GM18861 (cell line): Measurements from ENCODE around the gene SRCAP.
A peak's percentile ranks its signal among the peaks of the same experiment; 100 is the strongest.

Source experiments
- ATAC-seq: cut with Tn5 transposase; IDR thresholded peaks from one replicate; pipeline ENCODE4 v1.9.1; 2021; ENCODE audit not compliant: unreplicated experiment

The SRCAP gene

GRCh38 chr16:30773826-30774225, 74.9 kb downstream of the SRCAP start:
- ATAC-seq = no peak

- ATAC-seq = no peak
These were observed 75.6 kb downstream of the SRCAP start for GRCh38 chr16:30774367-30775130.

GRCh38 chr16:30775131-30775391, 76.1 kb downstream of the SRCAP start:
- no peak for ATAC-seq

- peak; percentile 57 for ATAC-seq
These were observed 76.6 kb downstream of the SRCAP start for GRCh38 chr16:30775392-30776188.

GRCh38 chr16:30777591-30778297, 78.8 kb downstream of the SRCAP start:
- no peak for ATAC-seq

- no peak for ATAC-seq
These were observed 79.7 kb downstream of the SRCAP start for GRCh38 chr16:30778549-30779244.

- no peak for ATAC-seq
These were observed 80.6 kb downstream of the SRCAP start for GRCh38 chr16:30779596-30779995.

- no peak for ATAC-seq
These were observed 81.0 kb downstream of the SRCAP start for GRCh38 chr16:30780021-30780420.

GRCh38 chr16:30780549-30780948, 81.6 kb downstream of the SRCAP start:
- ATAC-seq = no peak

- no peak for ATAC-seq
These were observed 83.7 kb downstream of the SRCAP start for GRCh38 chr16:30782486-30783279.

- no peak for ATAC-seq
These were observed 84.5 kb downstream of the SRCAP start for GRCh38 chr16:30783280-30784109.

- ATAC-seq = no peak
These were observed 85.2 kb downstream of the SRCAP start for GRCh38 chr16:30784215-30784614.

- no peak for ATAC-seq
These were observed 86.4 kb downstream of the SRCAP start for GRCh38 chr16:30785126-30786106.

GRCh38 chr16:30786115-30786935, 87.4 kb downstream of the SRCAP start:
- ATAC-seq = no peak

GRCh38 chr16:30786936-30787612, 88.1 kb downstream of the SRCAP start, which contains the start of gene ZNF629:
ZNF629 (minus strand) TSS chr16:30787205; CDS start chr16:30784482, 2,723 bp downstream.
- ATAC-seq = no peak

GRCh38 chr16:30787613-30788378, 88.8 kb downstream of the SRCAP start:
- ATAC-seq = no peak
